Brain microvascular endothelial cell (primary cell): Measurements from ENCODE around the gene FCRL5.

Experiments
- DNase-seq: peaks from one replicate; pipeline ENCODE4 v3.0.0-alpha.2; 2020
- H3K27ac ChIP-seq: fragments of 250-450 bp; sonication (Bioruptor Pico); 2 replicates; pipeline ENCODE4 v1.5.1; 2020; ENCODE audit warnings: mild to moderate bottlenecking, moderate library complexity
- H3K27me3 ChIP-seq: fragments of 250-450 bp; sonication (Bioruptor Pico); replicated peaks from 2 replicates; pipeline ENCODE4 v1.5.1; 2020; ENCODE audit warnings: mild to moderate bottlenecking
- H3K36me3 ChIP-seq: fragments of 250-450 bp; sonication (Bioruptor Pico); replicated peaks from 2 replicates; pipeline ENCODE4 v1.5.1; 2020; ENCODE audit warnings: mild to moderate bottlenecking
- H3K4me3 ChIP-seq: 2 replicates; pipeline ENCODE4 v1.5.1; 2011; ENCODE audit warnings: low read depth, mild to moderate bottlenecking, control low read depth, low read length, moderate library complexity
- in situ Hi-C: cut with HindIII; loops from 2 replicates; pipeline ENCODE4 v1.10.0; 2017; ENCODE audit warnings: low sequenced_read_pairs, low pct_ligation_motif_present
- TF ChIP-seq, protein P1 (sequence below): IDR thresholded peaks from 2 replicates; pipeline ENCODE4 v1.5.1; 2011; ENCODE audit warnings: low read depth, mild to moderate bottlenecking, moderate library complexity, low read length, control low read depth, inconsistent platforms; ENCODE audit errors: missing control alignments

FCRL5 gene

DNA sequence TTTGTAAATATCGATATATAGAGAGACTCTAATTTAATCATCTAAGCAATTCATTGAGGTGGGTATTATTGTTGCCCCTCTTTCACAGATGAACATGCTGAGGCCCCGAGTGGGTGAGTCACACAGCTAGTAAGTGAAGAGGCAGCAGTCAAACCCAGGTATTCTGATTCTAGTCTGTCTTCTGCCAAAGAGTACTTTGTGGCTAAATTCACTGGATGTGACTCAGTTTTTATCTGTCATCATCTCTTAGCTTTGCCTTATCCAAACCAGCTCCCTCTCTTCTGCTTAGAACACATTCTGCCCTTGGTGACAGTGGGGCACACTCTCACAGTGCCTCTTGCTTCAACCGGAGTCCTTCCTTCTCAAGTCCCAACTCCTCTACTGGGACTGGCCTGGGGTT is 11.5 kb downstream of the FCRL5 start:
- no peak overlapping the region for H3K27ac ChIP-seq
- in situ Hi-C loops: no loop called here
- TF ChIP-seq, protein P1, sequence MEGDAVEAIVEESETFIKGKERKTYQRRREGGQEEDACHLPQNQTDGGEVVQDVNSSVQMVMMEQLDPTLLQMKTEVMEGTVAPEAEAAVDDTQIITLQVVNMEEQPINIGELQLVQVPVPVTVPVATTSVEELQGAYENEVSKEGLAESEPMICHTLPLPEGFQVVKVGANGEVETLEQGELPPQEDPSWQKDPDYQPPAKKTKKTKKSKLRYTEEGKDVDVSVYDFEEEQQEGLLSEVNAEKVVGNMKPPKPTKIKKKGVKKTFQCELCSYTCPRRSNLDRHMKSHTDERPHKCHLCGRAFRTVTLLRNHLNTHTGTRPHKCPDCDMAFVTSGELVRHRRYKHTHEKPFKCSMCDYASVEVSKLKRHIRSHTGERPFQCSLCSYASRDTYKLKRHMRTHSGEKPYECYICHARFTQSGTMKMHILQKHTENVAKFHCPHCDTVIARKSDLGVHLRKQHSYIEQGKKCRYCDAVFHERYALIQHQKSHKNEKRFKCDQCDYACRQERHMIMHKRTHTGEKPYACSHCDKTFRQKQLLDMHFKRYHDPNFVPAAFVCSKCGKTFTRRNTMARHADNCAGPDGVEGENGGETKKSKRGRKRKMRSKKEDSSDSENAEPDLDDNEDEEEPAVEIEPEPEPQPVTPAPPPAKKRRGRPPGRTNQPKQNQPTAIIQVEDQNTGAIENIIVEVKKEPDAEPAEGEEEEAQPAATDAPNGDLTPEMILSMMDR: no peak
- no peaks in the 10 kb centered on the region for H3K27me3 ChIP-seq
- no peak overlapping the region for H3K4me3 ChIP-seq
- H3K36me3 ChIP-seq: no peaks in the 10 kb centered on the region
- DNase-seq: no peak

DNA sequence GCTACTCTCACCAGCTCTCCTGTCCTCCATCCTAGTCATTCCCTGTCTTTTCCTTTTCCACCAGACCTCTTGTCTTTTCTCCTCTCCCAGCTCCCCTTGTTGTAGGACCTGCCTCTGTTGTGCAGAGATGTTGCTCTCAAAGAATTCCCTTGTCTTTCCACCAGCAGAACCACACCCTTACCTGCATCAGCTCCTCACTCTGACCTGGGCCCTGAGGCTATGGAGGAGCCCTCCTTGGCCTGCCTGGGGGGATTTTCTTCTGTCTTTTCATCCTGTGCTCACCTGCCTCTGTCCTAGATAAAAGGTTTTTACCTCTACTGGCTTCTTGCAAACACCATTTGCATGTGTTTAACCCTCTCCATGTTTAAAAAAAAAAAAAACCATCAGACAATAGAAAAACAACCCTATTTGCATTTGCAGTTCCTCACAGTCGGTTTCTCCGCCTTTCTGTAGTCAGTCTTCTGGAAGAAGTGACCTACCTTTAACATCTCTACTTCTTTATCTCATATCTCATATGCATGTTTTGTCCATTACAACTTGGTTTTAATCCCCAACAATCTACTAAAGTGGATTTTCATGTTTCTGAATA is 12.1 kb downstream of the FCRL5 start:
- Histone ChIP-seq H3K27me3 (no peaks in the 10 kb centered on the region), H3K27ac (no peak overlapping the region), H3K36me3 (no peaks in the 10 kb centered on the region), H3K4me3 (no peak overlapping the region)
- no peak for DNase-seq
- in situ Hi-C loops: no loop called here
- TF ChIP-seq, protein P1: no peak

DNA sequence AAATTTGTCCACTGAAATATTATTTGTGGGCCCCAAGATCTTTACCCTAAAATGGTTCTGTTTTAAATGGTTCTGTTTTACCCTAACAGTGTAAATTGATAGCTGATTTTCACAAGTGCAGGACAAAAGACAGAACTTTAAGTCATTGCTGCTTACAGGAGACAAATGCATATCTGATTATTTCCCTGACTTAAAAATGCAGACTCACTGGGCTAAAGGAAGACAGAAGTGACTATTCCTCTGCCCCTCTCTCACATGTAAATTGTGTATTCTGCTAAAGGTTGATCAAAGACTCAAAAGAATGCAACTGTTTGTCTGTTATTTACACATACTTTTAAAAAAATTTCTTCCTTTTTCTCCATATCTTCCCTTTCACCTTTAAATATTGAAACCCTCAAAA is 12.7 kb downstream of the FCRL5 start:
- Histone ChIP-seq H3K27me3 (no peaks in the 10 kb centered on the region), H3K27ac (no peak overlapping the region), H3K36me3 (no peaks in the 10 kb centered on the region), H3K4me3 (no peak overlapping the region)
- TF ChIP-seq, protein P1: no peak
- DNase-seq: no peak
- in situ Hi-C loops: no loop called here

DNA sequence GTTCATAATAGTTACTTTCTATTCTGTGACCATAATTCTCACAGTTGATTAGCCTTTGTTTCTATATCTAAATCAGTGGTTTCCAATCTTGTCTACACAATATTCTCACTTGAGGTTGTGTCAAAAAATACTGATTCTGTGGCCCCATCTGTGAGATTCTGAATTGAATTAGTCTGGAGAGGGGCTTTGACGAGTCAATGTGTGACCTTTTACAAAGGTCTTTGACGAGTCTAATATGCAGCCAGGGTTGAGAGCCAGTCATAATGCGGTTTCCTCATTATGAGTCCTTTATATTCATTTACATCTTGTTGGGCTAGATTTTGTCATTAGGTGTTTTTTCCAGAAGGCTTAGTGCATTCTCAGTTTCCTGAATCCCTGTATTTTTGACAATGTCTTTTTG is 19.7 kb downstream of the FCRL5 start:
- H3K4me3 ChIP-seq: no peak overlapping the region
- H3K27me3 ChIP-seq: no peaks in the 10 kb centered on the region
- no peak overlapping the region for H3K27ac ChIP-seq
- no peaks in the 10 kb centered on the region for H3K36me3 ChIP-seq
- TF ChIP-seq, protein P1: no peak
- no peak for DNase-seq
- in situ Hi-C loops: no loop called here

DNA sequence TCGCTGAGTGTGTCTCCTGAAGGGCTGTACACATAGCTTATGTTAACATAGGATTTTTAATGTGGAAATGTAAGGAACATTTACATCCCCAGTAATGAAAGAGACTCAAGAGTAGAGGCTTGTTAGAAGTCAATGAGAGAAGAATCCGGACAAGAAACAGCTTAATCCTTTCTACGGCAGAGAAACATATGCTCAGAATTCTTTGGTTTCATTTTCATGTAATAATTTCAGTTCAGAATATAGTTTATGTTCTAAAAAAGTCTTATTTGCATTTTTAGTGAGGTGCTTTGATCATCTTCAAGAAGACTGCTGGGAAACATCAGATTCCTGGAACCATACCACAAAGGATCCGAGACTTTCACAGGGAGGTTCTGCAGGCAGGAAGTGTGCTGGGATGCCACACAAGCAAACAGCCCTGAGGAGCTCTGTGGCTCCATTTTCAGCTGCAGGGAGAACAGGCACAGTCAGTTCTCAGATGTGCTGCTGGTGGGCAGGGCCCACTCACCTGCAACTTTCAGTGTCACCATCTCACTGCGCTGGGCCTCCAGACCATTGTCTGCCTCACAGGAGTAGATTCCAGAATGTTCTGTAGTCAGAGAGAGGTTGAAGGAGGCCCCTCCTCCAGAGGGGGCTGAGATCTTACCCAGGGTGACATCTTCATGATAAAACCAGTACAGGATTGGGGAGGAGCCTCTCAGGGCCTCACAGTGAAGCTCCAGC is 28.4 kb downstream of the FCRL5 start:
- in situ Hi-C loops: no loop called here
- no peak for DNase-seq
- no peaks in the 10 kb centered on the region for H3K36me3 ChIP-seq

More for the DNA sequence above, 28.4 kb downstream of the FCRL5 start:
- Histone ChIP-seq H3K27me3 (no peaks in the 10 kb centered on the region), H3K4me3 (no peak overlapping the region), H3K27ac (no peak overlapping the region)
- TF ChIP-seq, protein P1: no peak
